GM19023 (cell line): ENCODE measurements around the gene DHRSX.
"Not testable (repeated sequence)": the region's sequence is repeated elsewhere in the genome, so short reads cannot be mapped to it uniquely, and the experiment has no call there.

Experiments used
- ATAC-seq: cut with Tn5 transposase; IDR thresholded peaks from one replicate; pipeline ENCODE4 v1.9.1; 2021; ENCODE audit warnings: mild to moderate bottlenecking, moderate library complexity; ENCODE audit not compliant: unreplicated experiment

DHRSX gene

DNA sequence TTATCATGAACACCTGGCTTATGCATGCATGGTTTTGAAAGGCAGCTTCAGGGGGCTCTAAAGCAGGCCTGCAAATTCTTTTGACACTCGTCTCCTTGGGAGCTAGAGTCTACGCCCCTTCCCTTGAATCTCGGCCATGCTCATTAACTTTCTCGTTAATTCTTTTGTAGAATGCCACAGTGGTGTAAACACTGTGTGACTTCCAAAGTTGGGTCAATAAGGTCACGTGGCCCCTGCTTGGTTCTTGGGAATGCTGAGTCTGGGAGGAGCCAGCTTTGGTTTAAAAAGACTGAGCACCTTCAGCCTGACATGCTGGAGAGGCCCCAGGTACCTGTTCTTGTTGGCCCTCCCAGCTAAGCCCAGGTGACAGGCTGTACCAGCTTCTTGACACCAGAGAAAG is 228.4 kb downstream of the DHRSX start:
- no peak for ATAC-seq

DNA sequence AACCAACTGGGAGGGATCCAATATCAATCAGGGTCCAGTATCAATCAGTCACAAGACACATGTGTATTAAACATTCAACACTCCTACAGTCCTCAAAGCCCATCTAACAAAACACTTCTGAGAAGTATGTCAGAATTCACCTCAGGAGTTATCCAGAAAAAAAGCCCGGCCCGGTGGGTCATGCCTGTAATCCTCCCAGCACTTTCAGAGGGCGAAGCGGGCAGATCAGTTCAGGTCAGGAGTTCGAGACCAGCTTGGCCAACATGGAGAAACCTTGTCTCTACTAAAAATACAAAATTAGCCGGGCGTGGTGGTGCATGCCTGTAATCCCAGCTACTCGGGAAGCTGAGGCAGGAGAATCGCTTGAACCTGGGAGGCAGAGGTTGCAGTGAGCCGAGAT is 229.2 kb downstream of the DHRSX start:
- not testable (repeated sequence) for ATAC-seq

- ATAC-seq, result not testable (repeated sequence)
Observed at GRCh38 chrX:2270783-2271182, 230.0 kb downstream of the DHRSX start.

DNA sequence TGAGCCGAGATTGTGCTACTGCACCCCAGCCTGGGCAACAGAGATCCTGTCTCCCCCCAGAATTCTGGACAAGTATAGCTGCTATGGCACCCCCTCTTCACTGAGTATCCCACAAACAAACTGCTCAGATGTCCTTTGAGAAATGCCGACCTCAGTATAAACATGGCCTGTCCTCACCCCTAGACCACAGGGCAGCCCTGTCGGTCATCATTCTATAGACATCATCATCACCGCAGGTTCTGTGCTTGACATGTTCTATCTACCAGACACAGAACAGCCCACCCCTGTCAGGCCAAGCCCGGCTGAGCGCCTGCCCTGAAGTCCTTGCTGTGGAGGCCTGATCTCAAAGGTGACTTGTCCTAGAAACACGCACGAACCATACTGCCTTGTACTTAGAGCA is 232.9 kb downstream of the DHRSX start:
- ATAC-seq, result no peak

- no peak for ATAC-seq
Observed at GRCh38 chrX:2266445-2267349, 234.1 kb downstream of the DHRSX start.

GRCh38 chrX:2265658-2266444 is 234.9 kb downstream of the DHRSX start:
- ATAC-seq, result not testable (repeated sequence)

GRCh38 chrX:2264179-2265030 is 236.4 kb downstream of the DHRSX start:
- ATAC-seq, result no peak

- ATAC-seq, result no peak
Observed at GRCh38 chrX:2263203-2263602, 237.6 kb downstream of the DHRSX start.

GRCh38 chrX:2262668-2263055 is 238.1 kb downstream of the DHRSX start:
- ATAC-seq, result no peak

- no peak for ATAC-seq
Observed at GRCh38 chrX:2261831-2262667, 238.7 kb downstream of the DHRSX start.

GRCh38 chrX:2252331-2253065 is 248.3 kb downstream of the DHRSX start:
- no peak for ATAC-seq

- ATAC-seq, result no peak
Observed at GRCh38 chrX:2251211-2251610, 249.6 kb downstream of the DHRSX start.

DNA sequence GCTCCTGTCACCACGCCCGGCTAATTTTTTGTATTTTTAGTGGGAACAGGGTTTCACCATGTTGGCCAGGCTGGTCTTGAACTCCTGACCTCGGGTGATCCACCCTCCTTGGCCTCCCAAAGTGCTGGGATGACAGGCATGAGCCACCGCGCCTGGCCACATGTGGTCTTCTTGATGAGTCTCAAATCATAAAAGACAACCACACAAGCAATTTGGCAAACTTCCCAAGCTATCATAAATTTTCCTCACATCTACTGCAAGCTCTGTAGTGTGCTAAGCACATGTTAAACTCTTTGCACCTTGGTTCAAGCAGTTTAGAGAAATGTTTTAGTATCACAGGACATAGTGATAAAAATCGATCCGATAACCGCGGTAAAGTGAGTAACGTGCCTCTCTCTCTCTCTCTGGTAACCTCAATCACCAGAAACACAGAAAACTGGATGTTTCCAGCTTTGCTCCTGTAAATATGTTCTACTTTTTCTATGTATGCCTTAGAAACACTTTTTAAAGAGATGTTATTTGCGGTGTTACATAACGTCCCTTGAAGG is 256.8 kb downstream of the DHRSX start:
- ATAC-seq, result no peak

DNA sequence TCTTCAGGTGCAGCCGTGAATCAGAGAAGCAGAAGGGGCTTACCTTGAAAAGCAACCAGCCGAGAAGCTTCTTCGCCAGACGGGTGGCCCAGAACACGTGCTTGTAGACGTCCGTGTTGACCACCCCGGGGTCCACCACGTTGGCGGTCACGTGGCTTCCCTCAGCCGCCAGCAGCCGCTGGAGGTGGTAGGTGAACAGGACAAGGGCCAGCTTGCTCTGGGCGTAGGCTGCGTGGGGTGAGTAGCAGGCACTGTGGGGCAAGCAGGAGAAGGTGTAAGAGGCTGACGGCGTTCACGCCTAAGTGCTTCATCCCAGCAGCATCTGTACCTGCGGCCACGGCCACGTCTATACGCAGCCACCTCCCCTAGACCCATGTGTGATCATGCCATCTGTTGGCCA is 257.8 kb downstream of the DHRSX start:
- ATAC-seq, result no peak

DNA sequence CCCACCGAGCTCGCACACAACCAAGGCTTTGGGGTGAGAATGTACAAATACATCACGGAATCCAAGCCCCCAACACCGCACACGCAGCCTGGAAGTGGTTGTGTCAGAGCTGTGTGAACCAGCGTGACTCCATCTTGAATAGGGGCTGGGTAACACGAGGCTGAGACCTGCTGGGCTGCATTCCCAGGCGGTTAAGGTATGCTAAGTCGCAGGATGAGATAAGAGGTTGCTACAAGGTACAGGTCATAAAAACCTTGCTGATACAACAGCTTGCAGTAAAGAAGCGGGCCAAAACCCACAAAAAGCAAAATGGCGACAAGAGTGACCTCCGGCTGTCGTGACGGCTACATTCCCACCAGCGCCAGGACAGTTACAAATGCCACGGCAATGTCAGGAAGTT is 258.4 kb downstream of the DHRSX start:
- ATAC-seq, result no peak

DNA sequence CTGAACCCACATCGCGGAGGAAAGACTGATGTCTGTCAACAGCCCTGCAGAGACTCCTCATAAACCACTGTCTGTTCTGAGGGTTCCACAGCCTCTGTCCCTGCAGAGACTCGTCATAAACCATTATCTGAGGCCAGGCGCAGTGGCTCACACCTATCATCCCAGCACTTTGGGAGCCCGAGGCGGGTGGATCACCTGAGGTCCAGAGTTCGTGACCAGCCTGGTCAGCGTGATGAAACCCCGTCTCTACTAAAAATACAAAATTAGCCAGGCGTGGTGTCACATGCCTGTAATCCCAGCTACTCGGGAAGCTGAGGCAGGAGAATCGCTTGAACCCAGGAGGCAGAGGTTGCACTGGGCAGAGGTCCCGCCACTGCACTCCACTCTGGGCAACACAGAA is 259.3 kb downstream of the DHRSX start:
- ATAC-seq, result not testable (repeated sequence)

DNA sequence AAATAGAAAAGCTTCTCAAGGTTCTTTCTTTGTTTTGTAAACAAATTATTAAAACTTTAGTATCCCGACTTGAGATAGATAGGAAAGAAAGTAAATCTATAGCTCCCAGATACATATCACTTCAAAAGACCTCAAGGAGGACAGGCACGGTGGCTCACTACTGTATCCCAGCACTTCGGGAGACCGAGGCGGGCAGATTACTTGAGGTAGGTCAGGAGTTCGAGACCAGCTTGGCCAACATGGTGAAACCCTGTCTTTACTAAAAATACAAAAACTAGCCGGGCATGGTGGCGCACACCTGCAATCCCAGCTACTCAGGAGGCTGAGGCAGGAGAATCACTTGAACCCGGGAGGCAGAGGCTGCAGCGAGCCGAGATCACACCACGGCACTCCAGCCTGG is 260.0 kb downstream of the DHRSX start:
- not testable (repeated sequence) for ATAC-seq

DNA sequence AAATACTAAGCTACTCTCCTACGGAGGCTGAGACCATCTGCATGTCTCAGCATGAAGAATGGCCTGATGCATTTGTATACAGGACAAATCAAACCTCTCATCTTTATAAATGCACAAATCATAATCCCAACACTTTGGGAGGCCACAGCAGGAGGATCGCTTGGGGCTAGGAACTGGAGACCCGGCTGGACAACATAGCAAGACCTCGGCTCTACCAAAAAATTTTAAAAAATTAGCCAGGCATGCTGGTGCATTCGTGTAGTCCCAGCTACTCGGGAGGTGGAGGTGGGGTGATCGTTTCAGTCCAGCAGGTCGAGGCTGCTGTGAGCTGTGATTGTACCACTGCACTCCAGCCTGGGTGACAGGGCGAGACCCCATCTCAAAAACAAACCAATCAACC is 262.8 kb downstream of the DHRSX start:
- no peak for ATAC-seq

DNA sequence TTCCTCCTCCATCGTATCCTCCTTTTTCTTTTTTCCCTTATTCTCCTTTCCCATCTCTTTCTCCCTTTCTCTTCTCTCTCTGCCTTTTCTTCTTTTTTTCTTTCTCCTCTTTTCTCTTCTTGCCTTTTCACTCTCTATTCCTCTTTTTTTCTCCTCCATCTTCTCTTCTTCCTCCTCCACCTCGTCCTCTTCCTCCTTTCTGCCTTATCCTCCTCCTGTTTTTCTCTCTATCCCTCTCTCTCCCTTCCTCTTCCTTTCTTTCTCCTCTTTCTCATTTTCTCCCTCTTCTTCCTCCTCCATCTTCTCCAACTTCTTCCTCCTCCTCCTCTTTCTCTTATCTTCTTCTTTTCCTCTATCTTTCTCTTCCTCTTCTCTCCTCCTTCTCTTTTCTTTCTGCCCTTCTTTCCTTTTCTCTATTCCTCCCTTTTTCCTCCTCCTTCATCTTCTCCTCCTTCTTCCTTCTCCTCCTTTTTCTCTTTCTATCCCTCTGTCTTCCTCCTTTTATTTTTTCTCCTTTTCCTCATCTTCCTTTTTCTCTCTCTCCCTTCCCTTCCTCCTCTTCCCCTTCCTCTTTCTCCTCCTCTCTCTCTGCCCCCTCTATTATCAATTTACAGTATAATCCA is 269.1 kb downstream of the DHRSX start:
- ATAC-seq, result no peak
